HUES48 (cell line): ENCODE results near the gene CNR1.
"Not testable (repeated sequence)": the region's sequence is repeated elsewhere in the genome, so short reads cannot be mapped to it uniquely, and the experiment has no call there.

Experiments used
- H3K27ac ChIP-seq: one replicate; pipeline ENCODE4 v1.7.0; 2013; ENCODE audit warnings: low read depth, low read length, inconsistent platforms
- H3K27me3 ChIP-seq: 2 replicates; pipeline ENCODE4 v1.6.1; 2013; ENCODE audit warnings: mild to moderate bottlenecking, low read length; ENCODE audit not compliant: control insufficient read depth, insufficient read depth
- H3K36me3 ChIP-seq: 2 replicates; pipeline ENCODE4 v1.6.1; 2013; ENCODE audit warnings: low read length; ENCODE audit not compliant: control insufficient read depth, insufficient read depth
- H3K4me1 ChIP-seq: 2 replicates; pipeline ENCODE4 v1.6.1; 2013; ENCODE audit warnings: mild to moderate bottlenecking, low read length; ENCODE audit not compliant: control insufficient read depth, insufficient read depth
- H3K4me3 ChIP-seq: 2 replicates; pipeline ENCODE4 v1.5.1; 2013; ENCODE audit warnings: mild to moderate bottlenecking, low read depth, low read length
- H3K9ac ChIP-seq: 2 replicates; pipeline ENCODE4 v1.6.1; 2013; ENCODE audit warnings: mild to moderate bottlenecking, low read depth, low read length, moderate library complexity
- H3K9me3 ChIP-seq: 2 replicates; pipeline ENCODE4 v1.6.1; 2013; ENCODE audit warnings: low read length; ENCODE audit not compliant: control insufficient read depth, insufficient read depth

CNR1 gene

GRCh38 chr6:88165844-88166492 lies at the start of gene CNR1:
Gene CNR1, minus strand, starts transcription at chr6:88166347. Its CDS starts 21,073 bp downstream, at chr6:88145274.
- H3K27me3 ChIP-seq = peaks cover 47% of the 10 kb centered on the region
- H3K36me3 ChIP-seq = no peaks in the 10 kb centered on the region
- H3K4me1 ChIP-seq = peaks cover 9% of the 10 kb centered on the region; the same call in 1 of the 2 replicates
- H3K9me3 ChIP-seq = no peaks in the 10 kb centered on the region
- H3K4me3 ChIP-seq = peak within 1 kb of the TSS; percentile 78
- H3K9ac ChIP-seq = peak within 1 kb of the TSS; percentile 18; the same call in 1 of the 2 replicates
- no peak within 1 kb of the TSS for H3K27ac ChIP-seq

- no peaks in the 10 kb centered on the region for H3K27me3 ChIP-seq
- H3K4me3 ChIP-seq = no peak overlapping the region
- H3K9me3 ChIP-seq = no peaks in the 10 kb centered on the region
- H3K9ac ChIP-seq = no peak overlapping the region
- H3K4me1 ChIP-seq = peaks cover 23% of the 10 kb centered on the region
- no peak overlapping the region for H3K27ac ChIP-seq
- no peaks in the 10 kb centered on the region for H3K36me3 ChIP-seq
These were observed 45.3 kb upstream of the CNR1 start for GRCh38 chr6:88211446-88211845.

DNA sequence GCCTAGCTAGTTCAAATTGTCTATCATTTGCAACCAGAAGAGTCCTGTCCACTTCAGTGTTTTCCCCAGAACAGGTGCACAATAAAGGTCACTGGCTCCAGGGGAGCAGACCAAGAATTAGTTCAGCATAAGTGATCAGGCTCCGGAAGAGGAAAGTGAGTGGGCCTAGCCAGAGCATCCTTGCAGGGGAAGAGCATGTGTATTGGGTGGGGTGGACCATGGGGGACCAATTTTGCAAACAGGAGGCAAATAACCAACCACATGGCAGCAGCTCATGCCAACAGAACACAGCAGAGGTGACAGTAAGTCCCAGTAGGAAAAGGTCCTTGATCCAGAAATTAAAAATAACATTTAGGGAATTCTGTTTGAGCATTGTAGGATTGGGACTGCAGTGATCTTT lies 43.2 kb upstream of the CNR1 start:
- H3K9ac ChIP-seq = no peak overlapping the region
- no peak overlapping the region for H3K4me3 ChIP-seq
- H3K27me3 ChIP-seq = no peaks in the 10 kb centered on the region
- H3K4me1 ChIP-seq = peaks cover 9% of the 10 kb centered on the region
- H3K9me3 ChIP-seq = no peaks in the 10 kb centered on the region
- no peak overlapping the region for H3K27ac ChIP-seq
- H3K36me3 ChIP-seq = no peaks in the 10 kb centered on the region

GRCh38 chr6:88208726-88209125 lies 42.6 kb upstream of the CNR1 start:
- no peak overlapping the region for H3K9ac ChIP-seq
- H3K4me3 ChIP-seq = no peak overlapping the region
- H3K27me3 ChIP-seq = no peaks in the 10 kb centered on the region
- no peaks in the 10 kb centered on the region for H3K36me3 ChIP-seq
- H3K4me1 ChIP-seq = peaks cover 9% of the 10 kb centered on the region
- H3K9me3 ChIP-seq = no peaks in the 10 kb centered on the region; the same call in 1 of the 2 replicates
- no peak overlapping the region for H3K27ac ChIP-seq

DNA sequence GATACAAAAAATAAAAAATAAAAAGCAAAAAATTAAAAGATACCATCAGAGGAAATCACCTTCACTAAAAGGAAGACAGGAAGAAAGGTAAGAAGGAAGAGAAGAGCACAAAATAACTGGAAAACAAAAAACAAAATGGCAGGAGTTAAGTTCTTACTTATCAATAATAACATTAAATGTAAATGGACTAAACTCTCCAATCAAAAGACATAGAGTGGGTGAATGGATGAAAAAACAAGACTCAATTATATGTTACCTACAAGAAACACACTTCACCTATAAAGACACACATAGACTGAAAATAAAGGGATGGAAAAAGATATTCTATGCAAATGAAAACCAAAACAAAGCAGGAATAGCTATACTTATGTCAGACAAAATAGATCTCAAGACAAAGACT lies 35.6 kb upstream of the CNR1 start:
- H3K9ac ChIP-seq, H3K4me3 ChIP-seq, H3K36me3 ChIP-seq, H3K4me1 ChIP-seq, H3K27ac ChIP-seq, H3K9me3 ChIP-seq, H3K27me3 ChIP-seq: not testable (repeated sequence)

- no peaks in the 10 kb centered on the region for H3K27me3 ChIP-seq
- no peak overlapping the region for H3K4me3 ChIP-seq
- no peak overlapping the region for H3K27ac ChIP-seq
- H3K36me3 ChIP-seq = no peaks in the 10 kb centered on the region
- H3K9me3 ChIP-seq = no peaks in the 10 kb centered on the region; the same call in 1 of the 2 replicates
- peaks cover 8% of the 10 kb centered on the region for H3K4me1 ChIP-seq
- H3K9ac ChIP-seq = no peak overlapping the region
These were observed 18.8 kb upstream of the CNR1 start for GRCh38 chr6:88184921-88185320.

DNA sequence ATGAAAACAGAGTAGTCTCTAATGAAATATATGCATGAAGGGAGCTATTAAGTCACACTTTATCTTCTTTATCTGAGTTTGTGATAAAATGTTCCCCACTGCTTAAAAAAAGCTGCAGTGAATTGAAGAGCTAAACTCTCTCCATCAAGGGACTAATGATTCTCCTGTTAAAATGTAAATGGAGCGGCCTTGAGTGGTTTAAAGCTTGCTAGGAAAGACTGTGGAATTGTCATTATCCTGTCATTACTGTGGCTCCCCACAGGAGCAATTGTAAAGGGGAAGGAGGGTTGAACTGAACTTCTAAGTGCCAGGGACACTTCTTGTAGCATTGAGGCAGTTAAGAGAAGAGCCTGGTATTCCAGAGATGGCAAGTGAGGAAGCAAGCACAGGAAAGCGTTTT lies 17.3 kb upstream of the CNR1 start:
- Histone ChIP-seq H3K27me3 (no peaks in the 10 kb centered on the region), H3K36me3 (no peaks in the 10 kb centered on the region)

DNA sequence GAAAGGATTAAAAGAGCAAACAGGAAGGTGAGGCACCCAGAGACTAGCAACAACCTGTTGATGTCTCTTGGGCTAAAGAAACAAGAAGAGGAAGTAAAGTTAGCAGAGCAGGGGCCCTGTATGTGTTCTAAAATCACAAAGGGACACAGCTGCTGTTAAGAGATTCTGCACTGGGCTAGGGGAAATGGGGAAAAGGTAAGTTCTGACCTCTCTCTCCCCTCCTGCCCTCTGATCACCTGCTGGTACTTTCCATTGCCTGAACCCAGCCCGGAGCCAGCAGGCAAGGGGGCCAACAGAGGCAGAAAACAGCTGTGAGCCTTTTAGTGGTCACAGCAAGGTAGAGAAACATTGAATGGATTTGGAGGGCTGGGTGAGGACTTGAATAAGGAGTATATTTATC lies 13.5 kb upstream of the CNR1 start:
- Histone ChIP-seq H3K27me3 (no peaks in the 10 kb centered on the region), H3K27ac (peak overlapping the region; percentile 31), H3K4me3 (no peak overlapping the region), H3K36me3 (no peaks in the 10 kb centered on the region), H3K4me1 (peaks cover 13% of the 10 kb centered on the region), H3K9ac (no peak overlapping the region), H3K9me3 (no peaks in the 10 kb centered on the region)

More for the DNA sequence above, 17.3 kb upstream of the CNR1 start:
- H3K4me1 ChIP-seq = peaks cover 13% of the 10 kb centered on the region
- H3K4me3 ChIP-seq = no peak overlapping the region
- H3K27ac ChIP-seq = no peak overlapping the region
- H3K9ac ChIP-seq = no peak overlapping the region
- no peaks in the 10 kb centered on the region for H3K9me3 ChIP-seq

DNA sequence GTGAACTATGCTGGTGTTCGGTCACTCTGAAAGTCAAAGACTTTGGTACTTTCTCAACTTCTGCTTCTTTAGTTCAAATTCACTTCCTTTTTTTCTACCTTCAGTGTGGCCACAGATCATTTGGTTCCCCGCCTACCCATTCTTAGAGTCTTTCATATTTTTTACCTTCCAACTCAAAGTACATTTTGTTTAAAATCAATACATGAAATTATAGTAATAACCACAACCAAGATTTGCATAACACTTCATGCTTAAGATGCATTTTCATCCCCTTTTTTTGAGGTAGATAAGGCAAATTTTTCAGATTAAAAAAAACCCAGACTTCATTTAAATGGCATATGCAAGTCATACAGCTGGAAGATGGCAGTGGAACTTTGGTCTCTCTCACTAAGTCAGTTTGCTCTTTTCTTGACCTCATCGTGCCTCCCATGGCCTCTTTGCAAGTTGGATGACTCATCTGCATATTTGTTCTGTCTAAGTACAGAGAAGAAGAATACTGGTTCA lies 11.9 kb upstream of the CNR1 start:
- H3K27ac ChIP-seq = no peak overlapping the region
- 0 out of 2 replicates have a peak, but pooled peaks cover 9% of the 10 kb centered on the region for H3K4me1 ChIP-seq

DNA sequence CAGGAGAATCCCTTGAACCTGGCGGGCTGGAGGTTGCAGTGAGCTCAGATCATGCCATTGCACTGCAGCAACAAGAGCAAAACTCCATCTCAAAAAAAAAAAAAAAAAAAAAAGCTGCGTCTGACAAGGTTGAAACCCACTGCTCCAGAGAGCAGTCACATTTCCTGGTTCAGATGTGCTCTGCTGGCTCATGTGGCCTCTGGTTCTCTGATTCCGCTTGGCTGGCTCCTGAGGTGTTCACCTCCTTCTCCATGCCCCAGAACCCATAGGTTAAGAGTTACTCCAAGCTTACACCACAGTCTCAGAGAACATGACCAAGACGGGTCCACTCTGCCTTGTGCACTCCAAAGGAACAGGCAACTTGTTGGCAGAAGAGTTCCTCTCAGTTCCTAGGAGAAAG lies 8.8 kb upstream of the CNR1 start:
- Histone ChIP-seq H3K9me3 (no peaks in the 10 kb centered on the region), H3K9ac (no peak overlapping the region), H3K4me3 (no peak overlapping the region), H3K27ac (no peak overlapping the region), H3K4me1 (0 out of 2 replicates have a peak, but pooled peaks cover 10% of the 10 kb centered on the region), H3K27me3 (peaks cover 5% of the 10 kb centered on the region; the same call in 1 of the 2 replicates), H3K36me3 (no peaks in the 10 kb centered on the region)

More for the DNA sequence above, 11.9 kb upstream of the CNR1 start:
- Histone ChIP-seq H3K36me3 (no peaks in the 10 kb centered on the region), H3K9ac (no peak overlapping the region), H3K4me3 (no peak overlapping the region), H3K9me3 (no peaks in the 10 kb centered on the region), H3K27me3 (no peaks in the 10 kb centered on the region)

- H3K4me3 ChIP-seq = no peak overlapping the region
These were observed 5.2 kb upstream of the CNR1 start for GRCh38 chr6:88171312-88171711.

More at GRCh38 chr6:88171312-88171711, 5.2 kb upstream of the CNR1 start:
- 0 out of 2 replicates have a peak, but pooled peaks cover 9% of the 10 kb centered on the region for H3K4me1 ChIP-seq
- H3K27me3 ChIP-seq = peaks cover 33% of the 10 kb centered on the region
- no peak overlapping the region for H3K27ac ChIP-seq
- H3K9ac ChIP-seq = no peak overlapping the region
- no peaks in the 10 kb centered on the region for H3K36me3 ChIP-seq
- H3K9me3 ChIP-seq = no peaks in the 10 kb centered on the region
